Measurements from ENCODE around the gene ADAMTSL1.
A peak's percentile ranks its signal among the peaks of the same experiment; 100 is the strongest.

GRCh38 chr9:18473652-18474279 is at the start of gene ADAMTSL1:
- TF ChIP-seq CTCF (conservative IDR thresholded peaks at IDR 0.05; ENCODE audit: low read depth in 2 of 2) (no peak), JUNB (IDR thresholded peaks at IDR 0.05; ENCODE audit: unreplicated experiment) (no peak), EZH2phosphoT487 (IDR thresholded peaks at IDR 0.05; ENCODE audit: unreplicated experiment) (no peak), CREB1 (CRISPR knock-in tag; IDR thresholded peaks at IDR 0.05; ENCODE audit: low read depth) (no peak), ZNF462 (CRISPR knock-in tag; IDR thresholded peaks at IDR 0.05) (no peak), POLR2AphosphoS5 (IDR thresholded peaks at IDR 0.05; ENCODE audit: low read depth) (peak; percentile 23; the same call in 1 of the 2 replicates), EZH2 (IDR thresholded peaks at IDR 0.05; ENCODE audit: low read depth, unreplicated experiment) (no peak), REST (IDR thresholded peaks at IDR 0.05; ENCODE audit: unreplicated experiment) (no peak), ZNF114 (CRISPR knock-in tag; IDR thresholded peaks at IDR 0.05) (no peak), NANOG (IDR thresholded peaks at IDR 0.05; ENCODE audit: borderline replicate concordance) (no peak), STAT1 (IDR thresholded peaks at IDR 0.05; ENCODE audit: unreplicated experiment) (no peak), ZNF331 (CRISPR knock-in tag; IDR thresholded peaks at IDR 0.05; ENCODE audit: low read depth) (no peak), ETS1 (IDR thresholded peaks at IDR 0.05) (no peak)
